GM19468 (cell line): ENCODE measurements around the gene CACTIN.
"Not testable (repeated sequence)": the region's sequence is repeated elsewhere in the genome, so short reads cannot be mapped to it uniquely, and the experiment has no call there.

Source experiments
- ATAC-seq: cut with Tn5 transposase; IDR thresholded peaks from one replicate; pipeline ENCODE4 v1.9.1; 2021; ENCODE audit warnings: mild to moderate bottlenecking, moderate library complexity, moderate number of reproducible peaks; ENCODE audit not compliant: unreplicated experiment; ENCODE audit errors: extremely low read depth

CACTIN gene

GRCh38 chr19:3632739-3633558, 6.4 kb upstream of the CACTIN start:
- ATAC-seq = no peak

GRCh38 chr19:3632098-3632497, 5.5 kb upstream of the CACTIN start:
- ATAC-seq = no peak

- ATAC-seq = no peak
Measured at GRCh38 chr19:3631053-3631861, 4.7 kb upstream of the CACTIN start.

GRCh38 chr19:3628766-3629165, 2.2 kb upstream of the CACTIN start:
- ATAC-seq = not testable (repeated sequence)

- no peak for ATAC-seq
Measured at GRCh38 chr19:3627351-3627723, 747 bp upstream of the CACTIN start.

GRCh38 chr19:3625996-3626472, 556 bp downstream of the CACTIN start:
- ATAC-seq = no peak

- no peak for ATAC-seq
Measured at GRCh38 chr19:3623716-3624115, 2.9 kb downstream of the CACTIN start.

GRCh38 chr19:3622224-3622623, 4.4 kb downstream of the CACTIN start:
- no peak for ATAC-seq

GRCh38 chr19:3621689-3622088, 4.9 kb downstream of the CACTIN start:
- ATAC-seq = no peak

GRCh38 chr19:3620817-3621547, 5.6 kb downstream of the CACTIN start:
- ATAC-seq = no peak

GRCh38 chr19:3620145-3620816, 6.3 kb downstream of the CACTIN start:
- no peak for ATAC-seq

- no peak for ATAC-seq
Measured at GRCh38 chr19:3619631-3620012, 7.0 kb downstream of the CACTIN start.

- ATAC-seq = no peak
Measured at GRCh38 chr19:3618811-3619630, 7.6 kb downstream of the CACTIN start.

GRCh38 chr19:3618144-3618810, 8.3 kb downstream of the CACTIN start:
- peak; percentile 5 for ATAC-seq

GRCh38 chr19:3617463-3617862, 9.1 kb downstream of the CACTIN start:
- ATAC-seq = no peak

- ATAC-seq = no peak
Measured at GRCh38 chr19:3615524-3616135, 11.0 kb downstream of the CACTIN start.

GRCh38 chr19:3614858-3615505, 11.6 kb downstream of the CACTIN start:
- no peak for ATAC-seq
